ENCODE measurements around the gene ZMYM1. TPM values are rescaled to one million over a fixed set of nuclear protein-coding genes. Genes with fewer than 3 reads are reported as not detected.
"Not testable (repeated sequence)": the region's sequence is repeated elsewhere in the genome, so short reads cannot be mapped to it uniquely, and the experiment has no call there.

The ZMYM1 gene
- total RNA-seq, 1 donor from 2014 or later, result 23.2 TPM

DNA sequence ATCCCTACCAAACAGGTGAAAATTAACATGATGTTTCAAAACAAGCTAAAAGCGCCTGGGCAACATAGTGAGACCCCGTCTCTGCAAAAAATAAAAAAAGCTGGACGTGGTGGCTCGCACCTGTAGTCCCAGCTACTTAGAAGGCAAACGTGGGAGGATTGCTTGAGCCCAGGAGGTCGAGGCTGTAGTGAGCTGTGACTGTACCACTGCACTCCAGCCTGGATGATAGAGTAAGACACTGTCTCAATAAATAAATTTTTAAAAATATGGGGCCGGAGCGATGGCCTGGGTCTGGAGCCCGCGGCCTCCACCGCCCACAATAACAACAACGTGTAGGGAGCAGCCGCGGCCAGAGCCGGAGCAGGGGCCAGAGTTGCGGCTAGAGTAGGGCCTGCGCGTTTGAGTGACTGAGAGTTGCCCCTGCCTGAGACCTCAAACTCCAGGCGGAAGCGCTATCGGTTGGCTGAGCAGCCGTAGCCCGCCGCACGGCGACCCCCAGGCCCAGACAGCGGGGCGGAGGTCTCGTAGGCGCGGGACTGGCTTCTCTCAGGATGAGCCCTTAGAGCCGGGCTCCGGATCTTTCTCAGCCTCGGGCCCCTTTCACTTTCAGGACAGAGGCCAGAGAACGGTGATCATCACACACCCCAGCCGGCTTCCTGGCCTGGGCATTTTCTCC lies 41.4 kb downstream of the ZMYM1 start:
- Histone ChIP-seq H3K27me3 (ENCODE audit: control insufficient read depth, insufficient read depth, low read length) (no peaks in the 10 kb centered on the region), H3K4me3 (ENCODE audit: low read depth, low read length) (peak overlapping the region; percentile 2), H3K36me3 (ENCODE audit: control insufficient read depth, insufficient read depth, low read length) (peaks cover 2% of the 10 kb centered on the region)
- no peak for TF ChIP-seq CTCF (IDR thresholded peaks at IDR 0.05; ENCODE audit: insufficient read depth, low read length, severe bottlenecking)
- no peak for FAIRE-seq
- DNase-seq (ENCODE audit: low read depth), result no peak

GRCh38 chr1:35122311-35122710 lies 43.1 kb downstream of the ZMYM1 start:
- no peaks in the 10 kb centered on the region for H3K27me3 ChIP-seq (ENCODE audit: control insufficient read depth, insufficient read depth, low read length)
- FAIRE-seq, result peak; percentile 75
- H3K4me3 ChIP-seq (ENCODE audit: low read depth, low read length), result no peak overlapping the region
- no peaks in the 10 kb centered on the region for H3K36me3 ChIP-seq (ENCODE audit: control insufficient read depth, insufficient read depth, low read length)
- peak; percentile 58 for DNase-seq (ENCODE audit: low read depth)
- no peak for TF ChIP-seq CTCF (IDR thresholded peaks at IDR 0.05; ENCODE audit: insufficient read depth, low read length, severe bottlenecking)

DNA sequence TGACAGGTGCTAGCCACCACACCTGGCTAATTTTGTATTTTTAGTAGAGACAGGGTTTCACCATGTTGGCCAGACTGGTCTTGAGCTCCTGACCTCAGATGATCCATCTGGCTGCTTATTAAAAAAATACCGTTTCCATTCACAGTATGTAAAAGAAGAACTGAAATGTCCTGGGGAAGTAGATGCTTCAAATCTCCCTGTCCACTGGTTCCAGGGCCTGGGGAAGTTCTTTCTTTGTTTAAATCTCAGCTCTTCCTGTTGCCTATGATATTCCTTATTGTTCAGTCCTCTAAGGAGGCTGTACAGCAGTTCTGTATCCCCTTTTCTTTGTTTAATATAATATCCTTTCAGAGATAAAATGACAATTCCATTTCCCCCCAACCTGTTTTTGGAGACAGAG lies 47.4 kb downstream of the ZMYM1 start:
- no peaks in the 10 kb centered on the region for H3K36me3 ChIP-seq (ENCODE audit: control insufficient read depth, insufficient read depth, low read length)
- FAIRE-seq, result no peak
- no peak overlapping the region for H3K4me3 ChIP-seq (ENCODE audit: low read depth, low read length)

GRCh38 chr1:35129080-35129479 lies 49.9 kb downstream of the ZMYM1 start:
- Histone ChIP-seq H3K36me3 (ENCODE audit: control insufficient read depth, insufficient read depth, low read length) (no peaks in the 10 kb centered on the region), H3K4me3 (ENCODE audit: low read depth, low read length) (no peak overlapping the region), H3K27me3 (ENCODE audit: control insufficient read depth, insufficient read depth, low read length) (no peaks in the 10 kb centered on the region)
- FAIRE-seq (no peak), DNase-seq (ENCODE audit: low read depth) (no peak)
- no peak for TF ChIP-seq CTCF (IDR thresholded peaks at IDR 0.05; ENCODE audit: insufficient read depth, low read length, severe bottlenecking)

More for the DNA sequence above, 47.4 kb downstream of the ZMYM1 start:
- TF ChIP-seq CTCF (IDR thresholded peaks at IDR 0.05; ENCODE audit: insufficient read depth, low read length, severe bottlenecking), result no peak
- H3K27me3 ChIP-seq (ENCODE audit: control insufficient read depth, insufficient read depth, low read length), result no peaks in the 10 kb centered on the region
- DNase-seq (ENCODE audit: low read depth), result no peak

- FAIRE-seq, result no peak
- TF ChIP-seq CTCF (IDR thresholded peaks at IDR 0.05; ENCODE audit: insufficient read depth, low read length, severe bottlenecking), result no peak
- DNase-seq (ENCODE audit: low read depth), result no peak
- H3K27me3 ChIP-seq (ENCODE audit: control insufficient read depth, insufficient read depth, low read length), result no peaks in the 10 kb centered on the region
- no peak overlapping the region for H3K4me3 ChIP-seq (ENCODE audit: low read depth, low read length)
- no peaks in the 10 kb centered on the region for H3K36me3 ChIP-seq (ENCODE audit: control insufficient read depth, insufficient read depth, low read length)
These were observed 57.6 kb downstream of the ZMYM1 start for GRCh38 chr1:35136780-35137179.

GRCh38 chr1:35137590-35137989 lies 58.4 kb downstream of the ZMYM1 start:
- not testable (repeated sequence) for FAIRE-seq; H3K4me3 ChIP-seq (ENCODE audit: low read depth, low read length); H3K36me3 ChIP-seq (ENCODE audit: control insufficient read depth, insufficient read depth, low read length); H3K27me3 ChIP-seq (ENCODE audit: control insufficient read depth, insufficient read depth, low read length); DNase-seq (ENCODE audit: low read depth)

DNA sequence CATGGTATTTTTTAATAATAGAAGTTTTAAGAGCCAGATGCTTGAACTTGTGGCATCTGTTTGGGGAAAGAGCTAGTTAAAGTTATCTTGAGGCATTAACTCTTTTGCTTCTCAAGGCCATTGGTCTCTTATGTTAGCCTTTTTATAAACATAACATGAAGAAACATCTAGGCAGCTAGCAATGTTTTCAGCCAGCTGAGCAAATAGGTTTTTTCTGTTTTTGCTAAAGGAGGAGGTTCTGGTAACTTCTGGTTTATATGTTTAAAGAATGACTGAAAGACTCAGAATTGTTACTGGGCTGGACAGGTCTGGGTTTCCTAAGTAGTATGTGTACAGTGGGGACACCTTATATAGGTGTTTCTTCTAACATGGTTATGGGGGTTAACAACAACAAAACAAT lies 63.1 kb downstream of the ZMYM1 start:
- FAIRE-seq; H3K4me3 ChIP-seq (ENCODE audit: low read depth, low read length); DNase-seq (ENCODE audit: low read depth); H3K27me3 ChIP-seq (ENCODE audit: control insufficient read depth, insufficient read depth, low read length); H3K36me3 ChIP-seq (ENCODE audit: control insufficient read depth, insufficient read depth, low read length): not testable (repeated sequence)

- FAIRE-seq; DNase-seq (ENCODE audit: low read depth); H3K36me3 ChIP-seq (ENCODE audit: control insufficient read depth, insufficient read depth, low read length); H3K4me3 ChIP-seq (ENCODE audit: low read depth, low read length); H3K27me3 ChIP-seq (ENCODE audit: control insufficient read depth, insufficient read depth, low read length): not testable (repeated sequence)
These were observed 63.5 kb downstream of the ZMYM1 start for GRCh38 chr1:35142728-35143127.

All from bronchial epithelial cell (primary cell).